ENCODE measurements around the gene GRAMD1A.
"Not testable (repeated sequence)": the region's sequence is repeated elsewhere in the genome, so short reads cannot be mapped to it uniquely, and the experiment has no call there.

GRAMD1A gene

DNA sequence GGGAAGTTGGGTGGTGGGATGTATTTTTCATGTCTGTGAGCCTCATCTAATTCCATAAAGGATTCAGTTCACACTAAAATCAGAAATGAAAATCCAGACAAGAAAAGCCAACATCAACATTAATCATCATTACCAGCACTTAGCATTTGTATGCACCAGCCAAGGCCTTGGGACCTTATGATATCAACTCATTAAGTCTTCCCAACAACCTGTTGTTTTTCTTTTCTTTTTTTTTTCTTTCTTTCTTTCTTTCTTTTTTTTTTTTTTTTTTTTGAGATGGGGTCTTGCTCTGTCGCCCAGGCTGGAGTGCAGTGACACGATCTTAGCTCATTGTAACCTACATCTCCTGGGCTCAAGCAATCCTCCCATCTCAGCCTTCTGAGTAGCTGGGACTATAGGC, 50.5 kb downstream of the GRAMD1A start:
- H3K4me1 ChIP-seq (ENCODE audit: control insufficient read depth, insufficient read depth, low read length); H3K27me3 ChIP-seq (ENCODE audit: control insufficient read depth, insufficient read depth, low read length); H3K27ac ChIP-seq (ENCODE audit: low read depth, low read length); H3K9ac ChIP-seq (ENCODE audit: low read length); H3K9me3 ChIP-seq (ENCODE audit: control insufficient read depth, insufficient read depth, low read depth, low read length); H3K36me3 ChIP-seq (ENCODE audit: control insufficient read depth, insufficient read depth, low read length); H3K4me3 ChIP-seq (ENCODE audit: low read depth, low read length): not testable (repeated sequence)

DNA sequence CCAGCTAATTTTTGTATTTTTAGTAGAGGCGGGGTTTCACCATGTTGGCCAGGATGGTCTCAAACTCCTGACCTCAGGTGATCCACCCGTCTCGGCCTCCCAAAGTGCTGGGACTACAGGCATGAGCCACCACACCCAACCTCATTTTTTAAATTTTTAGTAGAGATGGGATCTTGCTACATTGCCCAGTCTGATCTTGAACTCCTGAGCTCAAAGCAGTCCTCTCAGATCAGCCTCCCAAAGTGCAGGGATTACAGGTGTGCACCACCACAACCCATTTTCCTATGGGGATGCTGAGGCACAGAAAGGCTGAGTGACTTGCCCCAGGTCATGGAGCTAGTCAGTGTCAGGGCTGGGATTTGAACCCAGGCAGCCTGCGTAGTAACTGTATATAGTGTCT, 51.1 kb downstream of the GRAMD1A start:
- not testable (repeated sequence) for H3K9me3 ChIP-seq (ENCODE audit: control insufficient read depth, insufficient read depth, low read depth, low read length); H3K9ac ChIP-seq (ENCODE audit: low read length); H3K27ac ChIP-seq (ENCODE audit: low read depth, low read length); H3K27me3 ChIP-seq (ENCODE audit: control insufficient read depth, insufficient read depth, low read length); H3K4me3 ChIP-seq (ENCODE audit: low read depth, low read length); H3K4me1 ChIP-seq (ENCODE audit: control insufficient read depth, insufficient read depth, low read length); H3K36me3 ChIP-seq (ENCODE audit: control insufficient read depth, insufficient read depth, low read length)

DNA sequence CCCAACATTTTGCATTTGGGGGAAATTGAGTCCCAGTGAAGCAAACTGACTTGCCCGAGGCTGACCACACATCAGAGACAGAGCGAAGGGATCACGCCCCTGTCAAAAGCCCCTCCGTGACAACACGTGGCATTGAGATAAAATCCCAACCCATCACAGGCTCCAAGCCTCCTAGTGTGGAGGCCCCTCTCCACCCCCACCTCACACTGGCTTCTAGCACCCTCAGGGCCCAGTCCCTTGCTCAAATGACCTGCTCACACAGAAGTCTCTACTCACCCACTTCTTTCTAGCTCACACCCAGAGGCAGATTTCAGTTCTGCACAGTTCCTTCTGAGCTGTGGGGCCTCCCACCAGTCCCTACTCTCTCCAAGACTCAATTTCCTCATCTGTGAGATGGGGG, 51.7 kb downstream of the GRAMD1A start:
- Histone ChIP-seq H3K36me3 (ENCODE audit: control insufficient read depth, insufficient read depth, low read length) (no peaks in the 10 kb centered on the region), H3K4me3 (ENCODE audit: low read depth, low read length) (no peak overlapping the region), H3K27ac (ENCODE audit: low read depth, low read length) (no peak overlapping the region), H3K9me3 (ENCODE audit: control insufficient read depth, insufficient read depth, low read depth, low read length) (no peaks in the 10 kb centered on the region), H3K9ac (ENCODE audit: low read length) (no peak overlapping the region), H3K27me3 (ENCODE audit: control insufficient read depth, insufficient read depth, low read length) (no peaks in the 10 kb centered on the region), H3K4me1 (ENCODE audit: control insufficient read depth, insufficient read depth, low read length) (0 out of 2 replicates have a peak, but pooled peaks cover 10% of the 10 kb centered on the region)

DNA sequence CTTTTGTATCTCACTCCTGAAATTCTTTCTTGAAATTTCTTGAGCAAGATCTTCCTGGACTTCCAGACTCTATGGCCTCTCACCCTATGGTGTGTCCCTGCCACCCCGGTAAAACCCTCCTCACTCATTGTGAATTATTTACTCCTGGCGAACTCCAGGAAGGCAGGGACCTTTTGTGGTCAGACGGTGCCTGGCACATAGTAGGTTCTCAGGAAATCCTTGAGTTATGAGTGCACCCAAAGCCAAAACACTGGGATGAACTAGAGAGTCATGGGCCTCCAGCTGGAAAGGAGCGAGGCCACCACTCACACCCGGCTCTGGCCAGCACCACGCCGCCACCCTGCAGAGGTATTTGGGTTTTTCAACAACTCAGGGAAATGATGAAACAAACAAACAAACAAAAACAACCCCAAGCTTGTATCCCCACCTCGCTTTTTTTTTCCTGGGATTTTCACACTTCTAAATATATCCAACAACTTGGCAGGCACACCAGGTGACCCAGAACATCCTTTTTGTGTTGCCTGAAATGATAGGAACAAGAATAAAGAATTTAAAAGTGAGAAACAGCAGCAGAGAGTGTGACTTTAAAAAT, 52.6 kb downstream of the GRAMD1A start:
- Histone ChIP-seq H3K27me3 (ENCODE audit: control insufficient read depth, insufficient read depth, low read length) (no peaks in the 10 kb centered on the region), H3K27ac (ENCODE audit: low read depth, low read length) (peak overlapping the region; percentile 38; the same call in 1 of the 2 replicates), H3K36me3 (ENCODE audit: control insufficient read depth, insufficient read depth, low read length) (no peaks in the 10 kb centered on the region), H3K4me3 (ENCODE audit: low read depth, low read length) (no peak overlapping the region), H3K4me1 (ENCODE audit: control insufficient read depth, insufficient read depth, low read length) (0 out of 2 replicates have a peak, but pooled peaks cover 10% of the 10 kb centered on the region), H3K9me3 (ENCODE audit: control insufficient read depth, insufficient read depth, low read depth, low read length) (no peaks in the 10 kb centered on the region), H3K9ac (ENCODE audit: low read length) (no peak overlapping the region)

DNA sequence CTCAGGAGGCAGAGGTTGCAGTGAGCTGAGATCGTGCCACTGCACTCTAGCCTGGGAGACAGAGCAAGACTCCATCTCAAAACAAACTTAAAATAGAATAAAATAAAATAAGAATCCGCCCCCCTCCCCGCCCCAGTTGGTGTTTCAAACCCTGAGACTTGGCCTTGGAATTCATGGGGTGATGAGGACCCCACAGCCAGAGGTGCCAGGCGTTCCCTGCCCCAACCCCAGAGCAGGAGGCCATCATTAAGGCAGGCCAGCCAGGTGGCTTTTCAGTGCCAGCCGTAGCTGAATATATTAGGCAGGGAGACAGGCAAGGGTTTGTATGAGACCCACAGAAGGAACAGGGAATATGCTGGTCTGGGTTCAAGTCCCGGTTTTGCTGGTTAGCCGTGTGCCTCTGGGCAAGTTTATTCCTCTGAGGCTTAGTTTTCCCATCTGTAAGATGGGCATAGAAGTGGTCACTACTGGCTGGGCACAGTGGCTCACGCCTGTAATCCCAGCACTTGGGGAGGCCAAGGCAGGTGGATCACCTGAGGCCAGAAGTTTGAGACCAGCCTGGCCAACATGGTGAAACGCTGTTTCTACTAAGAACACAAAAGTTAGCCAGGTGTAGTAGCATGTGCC, 53.7 kb downstream of the GRAMD1A start:
- H3K4me3 ChIP-seq (ENCODE audit: low read depth, low read length): no peak overlapping the region
- no peak overlapping the region for H3K27ac ChIP-seq (ENCODE audit: low read depth, low read length)

DNA sequence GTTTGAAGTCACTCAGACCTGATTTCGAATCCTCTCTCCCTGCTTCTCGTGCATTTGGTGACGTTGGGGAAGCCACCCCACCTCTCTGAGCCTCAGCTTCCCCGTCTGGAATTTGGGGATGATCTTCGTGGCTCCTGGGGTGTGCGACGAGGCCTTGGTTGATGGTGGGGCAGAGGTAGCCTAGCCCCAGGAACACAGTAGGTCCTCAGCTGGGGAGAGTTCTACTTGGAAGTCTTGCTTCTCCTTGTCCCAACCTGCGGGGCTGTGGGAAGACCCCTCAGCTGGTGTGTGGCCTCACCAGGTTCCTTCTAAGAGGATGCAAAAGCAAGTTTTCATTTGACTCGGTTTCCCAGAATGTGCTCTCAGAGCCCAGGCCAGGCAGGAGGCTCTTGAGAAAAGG, 54.5 kb downstream of the GRAMD1A start:
- Histone ChIP-seq H3K27me3 (ENCODE audit: control insufficient read depth, insufficient read depth, low read length) (no peaks in the 10 kb centered on the region), H3K27ac (ENCODE audit: low read depth, low read length) (no peak overlapping the region), H3K4me3 (ENCODE audit: low read depth, low read length) (no peak overlapping the region), H3K4me1 (ENCODE audit: control insufficient read depth, insufficient read depth, low read length) (0 out of 2 replicates have a peak, but pooled peaks cover 10% of the 10 kb centered on the region), H3K9ac (ENCODE audit: low read length) (no peak overlapping the region), H3K36me3 (ENCODE audit: control insufficient read depth, insufficient read depth, low read length) (no peaks in the 10 kb centered on the region), H3K9me3 (ENCODE audit: control insufficient read depth, insufficient read depth, low read depth, low read length) (no peaks in the 10 kb centered on the region)

More for the DNA sequence above, 53.7 kb downstream of the GRAMD1A start:
- Histone ChIP-seq H3K27me3 (ENCODE audit: control insufficient read depth, insufficient read depth, low read length) (no peaks in the 10 kb centered on the region), H3K9ac (ENCODE audit: low read length) (no peak overlapping the region), H3K9me3 (ENCODE audit: control insufficient read depth, insufficient read depth, low read depth, low read length) (no peaks in the 10 kb centered on the region), H3K4me1 (ENCODE audit: control insufficient read depth, insufficient read depth, low read length) (0 out of 2 replicates have a peak, but pooled peaks cover 10% of the 10 kb centered on the region), H3K36me3 (ENCODE audit: control insufficient read depth, insufficient read depth, low read length) (no peaks in the 10 kb centered on the region)

DNA sequence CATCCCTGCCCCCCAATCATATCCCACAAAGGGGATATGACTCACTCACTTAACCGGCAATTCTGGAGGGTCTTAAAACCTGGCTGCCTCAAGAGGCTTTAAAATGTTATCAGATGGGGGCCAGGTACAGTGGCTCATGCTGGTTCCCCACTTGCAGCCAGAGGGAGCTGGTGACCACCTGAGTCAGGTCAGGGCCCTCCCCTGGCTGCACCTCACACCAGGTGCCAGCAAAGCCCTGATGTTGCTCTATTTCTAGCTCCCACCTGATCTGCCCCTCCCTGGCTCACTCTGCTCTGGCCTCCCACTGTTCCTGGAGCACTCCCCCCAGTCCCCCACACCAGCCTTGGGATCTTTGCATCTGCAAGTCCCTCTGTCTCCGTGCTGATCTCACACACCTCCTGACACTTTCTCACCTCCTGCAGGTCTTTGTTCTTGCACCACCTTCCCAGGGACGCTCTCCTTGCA, 55.6 kb downstream of the GRAMD1A start:
- H3K9me3 ChIP-seq (ENCODE audit: control insufficient read depth, insufficient read depth, low read depth, low read length): no peaks in the 10 kb centered on the region
- peak overlapping the region; percentile 10; the same call in 1 of the 2 replicates for H3K4me3 ChIP-seq (ENCODE audit: low read depth, low read length)
- H3K4me1 ChIP-seq (ENCODE audit: control insufficient read depth, insufficient read depth, low read length): 0 out of 2 replicates have a peak, but pooled peaks cover 10% of the 10 kb centered on the region

DNA sequence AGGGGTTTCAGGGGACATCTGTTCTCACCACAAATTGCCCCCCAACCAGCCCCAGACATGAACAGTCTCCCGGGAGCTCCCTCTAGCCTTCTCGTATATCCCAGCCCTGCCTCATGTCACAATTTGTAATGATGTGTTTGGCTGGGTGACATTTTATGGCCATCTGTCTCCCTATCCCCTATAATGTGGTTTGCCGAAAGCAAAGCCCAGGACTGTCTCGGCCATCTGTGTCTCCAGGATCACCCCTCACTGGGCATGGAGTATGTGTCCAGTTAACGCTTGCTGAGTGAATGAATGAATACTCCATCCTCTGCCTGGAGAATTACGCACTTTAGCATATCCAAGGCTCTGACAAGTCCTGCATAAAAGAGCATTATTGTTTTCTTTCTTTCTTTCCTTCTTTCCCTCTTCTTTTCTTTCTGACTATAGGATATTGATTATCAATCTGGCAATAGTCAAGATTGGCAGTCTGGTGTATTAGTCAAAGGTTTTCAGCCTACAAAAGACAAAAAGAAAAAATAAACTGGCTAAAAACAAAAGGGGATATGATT, 56.5 kb downstream of the GRAMD1A start:
- H3K27ac ChIP-seq (ENCODE audit: low read depth, low read length): no peak overlapping the region
- H3K27me3 ChIP-seq (ENCODE audit: control insufficient read depth, insufficient read depth, low read length): no peaks in the 10 kb centered on the region
- no peak overlapping the region for H3K4me3 ChIP-seq (ENCODE audit: low read depth, low read length)
- H3K36me3 ChIP-seq (ENCODE audit: control insufficient read depth, insufficient read depth, low read length): no peaks in the 10 kb centered on the region
- peak overlapping the region; percentile 1 for H3K9ac ChIP-seq (ENCODE audit: low read length)
- H3K4me1 ChIP-seq (ENCODE audit: control insufficient read depth, insufficient read depth, low read length): 0 out of 2 replicates have a peak, but pooled peaks cover 10% of the 10 kb centered on the region
- H3K9me3 ChIP-seq (ENCODE audit: control insufficient read depth, insufficient read depth, low read depth, low read length): no peaks in the 10 kb centered on the region

More for the DNA sequence above, 55.6 kb downstream of the GRAMD1A start:
- Histone ChIP-seq H3K27me3 (ENCODE audit: control insufficient read depth, insufficient read depth, low read length) (no peaks in the 10 kb centered on the region), H3K9ac (ENCODE audit: low read length) (no peak overlapping the region), H3K27ac (ENCODE audit: low read depth, low read length) (no peak overlapping the region), H3K36me3 (ENCODE audit: control insufficient read depth, insufficient read depth, low read length) (no peaks in the 10 kb centered on the region)

DNA sequence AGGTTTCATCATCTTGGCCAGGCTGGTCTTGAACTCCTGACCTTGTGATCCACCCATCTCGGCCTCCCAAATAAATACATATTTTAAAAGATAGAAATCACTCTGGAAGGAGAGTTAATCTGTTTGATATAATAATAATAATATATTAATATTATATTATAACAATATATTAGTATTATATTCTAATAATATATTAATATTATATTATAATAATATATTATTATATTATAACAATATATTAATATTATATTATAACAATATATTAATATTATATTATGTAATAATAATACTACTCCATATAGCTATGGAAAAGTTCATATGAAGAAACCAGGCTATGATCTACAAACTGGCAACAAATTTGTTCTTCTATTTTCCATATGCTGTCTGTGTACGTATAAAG, 58.2 kb downstream of the GRAMD1A start:
- H3K27me3 ChIP-seq (ENCODE audit: control insufficient read depth, insufficient read depth, low read length): no peaks in the 10 kb centered on the region
- H3K9me3 ChIP-seq (ENCODE audit: control insufficient read depth, insufficient read depth, low read depth, low read length): no peaks in the 10 kb centered on the region
- H3K27ac ChIP-seq (ENCODE audit: low read depth, low read length): no peak overlapping the region
- H3K4me3 ChIP-seq (ENCODE audit: low read depth, low read length): no peak overlapping the region
- H3K4me1 ChIP-seq (ENCODE audit: control insufficient read depth, insufficient read depth, low read length): 0 out of 2 replicates have a peak, but pooled peaks cover 10% of the 10 kb centered on the region
- no peak overlapping the region for H3K9ac ChIP-seq (ENCODE audit: low read length)
- no peaks in the 10 kb centered on the region for H3K36me3 ChIP-seq (ENCODE audit: control insufficient read depth, insufficient read depth, low read length)

DNA sequence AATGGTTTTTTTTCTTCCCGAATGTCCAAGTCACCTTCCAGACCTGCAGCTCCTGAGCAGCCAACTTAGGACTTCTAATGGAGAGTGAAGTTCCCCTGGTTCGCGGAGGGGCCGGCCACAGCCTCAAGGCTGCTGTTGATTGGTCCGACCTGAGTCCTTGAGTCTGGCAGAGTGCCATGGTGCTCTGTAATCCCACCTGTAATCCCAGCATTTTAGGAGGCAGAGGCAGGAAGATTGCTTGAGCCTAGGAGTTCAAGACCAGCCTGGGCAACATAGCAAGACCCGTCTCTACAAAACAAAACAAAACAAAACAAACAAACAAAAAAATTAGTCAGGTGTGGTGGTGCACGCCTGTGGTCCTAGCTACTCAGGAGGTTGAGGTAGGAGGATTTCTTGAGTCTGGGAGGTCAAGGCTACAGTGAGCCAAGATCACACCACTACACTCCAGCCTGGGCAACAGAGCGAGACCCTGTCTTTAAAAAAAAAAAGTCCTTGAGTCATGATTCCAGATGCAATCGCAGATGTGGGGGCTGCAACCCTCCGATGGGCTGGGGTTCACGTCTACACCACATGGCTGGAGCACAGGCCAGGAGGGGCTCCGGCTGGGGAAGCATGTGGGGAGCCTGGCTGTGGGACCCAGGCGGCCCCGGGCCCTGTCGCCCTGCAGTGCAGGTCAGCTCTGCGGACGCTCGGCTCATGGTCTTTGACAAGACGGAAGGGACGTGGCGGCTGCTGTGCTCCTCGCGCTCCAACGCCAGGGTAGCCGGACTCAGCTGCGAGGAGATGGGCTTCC, 59.1 kb downstream of the GRAMD1A start:
- H3K9me3 ChIP-seq (ENCODE audit: control insufficient read depth, insufficient read depth, low read depth, low read length): no peaks in the 10 kb centered on the region
- no peak overlapping the region for H3K9ac ChIP-seq (ENCODE audit: low read length)
- H3K4me1 ChIP-seq (ENCODE audit: control insufficient read depth, insufficient read depth, low read length): 0 out of 2 replicates have a peak, but pooled peaks cover 10% of the 10 kb centered on the region
- H3K27me3 ChIP-seq (ENCODE audit: control insufficient read depth, insufficient read depth, low read length): no peaks in the 10 kb centered on the region
- no peak overlapping the region for H3K27ac ChIP-seq (ENCODE audit: low read depth, low read length)
- no peak overlapping the region for H3K4me3 ChIP-seq (ENCODE audit: low read depth, low read length)
- no peaks in the 10 kb centered on the region for H3K36me3 ChIP-seq (ENCODE audit: control insufficient read depth, insufficient read depth, low read length)

DNA sequence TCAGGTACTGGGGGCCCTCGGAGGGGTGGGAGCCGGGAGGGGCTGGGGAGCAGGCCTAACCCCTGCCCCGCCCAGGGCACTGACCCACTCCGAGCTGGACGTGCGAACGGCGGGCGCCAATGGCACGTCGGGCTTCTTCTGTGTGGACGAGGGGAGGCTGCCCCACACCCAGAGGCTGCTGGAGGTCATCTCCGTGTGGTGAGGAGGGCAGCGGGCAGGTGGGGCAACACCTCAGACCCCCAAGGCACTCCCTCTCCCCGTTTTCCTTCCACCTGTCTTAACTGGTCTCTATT, 59.6 kb downstream of the GRAMD1A start:
- Histone ChIP-seq H3K27ac (ENCODE audit: low read depth, low read length) (no peak overlapping the region), H3K4me1 (ENCODE audit: control insufficient read depth, insufficient read depth, low read length) (0 out of 2 replicates have a peak, but pooled peaks cover 10% of the 10 kb centered on the region), H3K9me3 (ENCODE audit: control insufficient read depth, insufficient read depth, low read depth, low read length) (no peaks in the 10 kb centered on the region), H3K27me3 (ENCODE audit: control insufficient read depth, insufficient read depth, low read length) (no peaks in the 10 kb centered on the region), H3K4me3 (ENCODE audit: low read depth, low read length) (no peak overlapping the region), H3K36me3 (ENCODE audit: control insufficient read depth, insufficient read depth, low read length) (no peaks in the 10 kb centered on the region), H3K9ac (ENCODE audit: low read length) (no peak overlapping the region)

Measured in HUES6 (cell line).